GM12892 (cell line): Measurements from ENCODE around the gene USP17L15.
"Not testable (repeated sequence)": the region's sequence is repeated elsewhere in the genome, so short reads cannot be mapped to it uniquely, and the experiment has no call there.

Source experiments
- POLR2A ChIP-seq: IDR thresholded peaks from 2 replicates; pipeline ENCODE4 v1.6.1; 2011; ENCODE audit warnings: low read depth, low read length, control low read depth
- POLR2AphosphoS5 ChIP-seq: IDR thresholded peaks from 2 replicates; pipeline ENCODE4 v1.6.1; 2011; ENCODE audit warnings: low read depth, low read length, control low read depth
- TAF1 ChIP-seq: IDR thresholded peaks from 2 replicates; pipeline ENCODE4 v1.6.1; 2011; ENCODE audit warnings: low read depth, mild to moderate bottlenecking, control low read depth, low read length, borderline replicate concordance

- TF ChIP-seq POLR2AphosphoS5, POLR2A, TAF1: not testable (repeated sequence)
Observed at GRCh38 chr4:9262572-9262971, 28.4 kb downstream of the USP17L15 start, which contains the start of gene USP17L21.
